Body of pancreas (tissue), 4 donors: ENCODE results near the gene MMP17.
"Not testable (repeated sequence)": the region's sequence is repeated elsewhere in the genome, so short reads cannot be mapped to it uniquely, and the experiment has no call there.

Experiments used
- POLR2A ChIP-seq, 3 donors: fragments of 450-650 bp; IDR thresholded peaks; one replicate each; pipeline ENCODE4 v1.6.1; 2016; ENCODE audit warnings: antibody characterized with exemption in 3 of 3, mild to moderate bottlenecking in 2 of 3
- TF ChIP-seq, protein P1 (sequence below), 7 experiments: fragments of 450-650 bp in 4 of 7; fragments of 200-600 bp in 3 of 7; sonication (generic) in 3 of 7; IDR thresholded peaks; one replicate each; pipeline ENCODE4 v1.5.1; 2016 to 2019; ENCODE audit warnings: antibody characterized with exemption in 7 of 7

DNA sequence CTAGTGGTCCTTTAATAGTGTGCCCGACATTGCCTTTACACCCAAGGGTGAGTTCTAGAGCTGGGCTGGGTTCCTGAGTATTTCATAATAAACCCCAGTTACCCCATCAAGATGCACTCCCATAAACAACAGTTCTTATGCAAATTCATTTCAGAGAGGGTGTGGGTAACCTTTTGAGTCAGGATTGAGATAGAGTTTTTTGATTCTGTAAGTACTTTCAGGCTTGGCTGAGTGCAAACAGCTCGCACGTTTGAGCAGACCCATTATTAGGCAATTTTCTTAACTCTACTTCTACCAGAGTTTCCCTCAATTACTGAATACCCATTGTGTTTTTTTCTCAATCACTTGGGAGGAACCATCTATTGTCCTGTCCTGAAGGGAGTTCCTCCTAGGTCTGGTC is 50.2 kb downstream of the MMP17 start:
- TF ChIP-seq, protein P1, sequence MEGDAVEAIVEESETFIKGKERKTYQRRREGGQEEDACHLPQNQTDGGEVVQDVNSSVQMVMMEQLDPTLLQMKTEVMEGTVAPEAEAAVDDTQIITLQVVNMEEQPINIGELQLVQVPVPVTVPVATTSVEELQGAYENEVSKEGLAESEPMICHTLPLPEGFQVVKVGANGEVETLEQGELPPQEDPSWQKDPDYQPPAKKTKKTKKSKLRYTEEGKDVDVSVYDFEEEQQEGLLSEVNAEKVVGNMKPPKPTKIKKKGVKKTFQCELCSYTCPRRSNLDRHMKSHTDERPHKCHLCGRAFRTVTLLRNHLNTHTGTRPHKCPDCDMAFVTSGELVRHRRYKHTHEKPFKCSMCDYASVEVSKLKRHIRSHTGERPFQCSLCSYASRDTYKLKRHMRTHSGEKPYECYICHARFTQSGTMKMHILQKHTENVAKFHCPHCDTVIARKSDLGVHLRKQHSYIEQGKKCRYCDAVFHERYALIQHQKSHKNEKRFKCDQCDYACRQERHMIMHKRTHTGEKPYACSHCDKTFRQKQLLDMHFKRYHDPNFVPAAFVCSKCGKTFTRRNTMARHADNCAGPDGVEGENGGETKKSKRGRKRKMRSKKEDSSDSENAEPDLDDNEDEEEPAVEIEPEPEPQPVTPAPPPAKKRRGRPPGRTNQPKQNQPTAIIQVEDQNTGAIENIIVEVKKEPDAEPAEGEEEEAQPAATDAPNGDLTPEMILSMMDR (IDR thresholded peaks at IDR 0.05), result not testable (repeated sequence)
- TF ChIP-seq POLR2A (IDR thresholded peaks at IDR 0.05), result not testable (repeated sequence)
